ENCODE measurements around the gene ZIC1. TPM values are rescaled to one million over a fixed set of nuclear protein-coding genes. Genes with fewer than 3 reads are reported as not detected.

The ZIC1 gene
- total RNA-seq, 1 experiment from 2014 or later = not detected

- no peaks in the 10 kb centered on the region for H3K27me3 ChIP-seq (ENCODE audit: insufficient read depth, low read length)
- RAD21 ChIA-PET (ENCODE audit: low non-redundant PET in 1 of 2, low total read pairs in 2 of 2, uncharacterized antibody in 2 of 2, unreplicated experiment in 2 of 2) = no interaction called here
- BruUV-seq (replicated peaks) = no TSS peak
- H3K9me2 ChIP-seq (ENCODE audit: insufficient read depth) = no peaks in the 10 kb centered on the region
- TF ChIP-seq JUND (IDR thresholded peaks at IDR 0.05) (no peak), EGR1 (IDR thresholded peaks at IDR 0.05; ENCODE audit: low read depth) (no peak), POLR2AphosphoS5 (IDR thresholded peaks at IDR 0.05; ENCODE audit: low read depth, low read length) (no peak), ZFX (IDR thresholded peaks at IDR 0.05) (no peak), ATF3 (IDR thresholded peaks at IDR 0.05) (no peak), SRF (IDR thresholded peaks at IDR 0.05; ENCODE audit: low read depth) (no peak), CEBPB (IDR thresholded peaks at IDR 0.05; ENCODE audit: low read depth) (no peak), ZNF274 (IDR thresholded peaks at IDR 0.05; ENCODE audit: low read depth, low read length) (no peak), YY1 (IDR thresholded peaks at IDR 0.05; ENCODE audit: extremely low read depth, insufficient replicate concordance, low read depth, low read length) (no peak)
- no peaks in the 10 kb centered on the region for H3K9me3 ChIP-seq (ENCODE audit: control insufficient read depth in 1 of 2, insufficient read depth in 1 of 2, low read depth in 1 of 2, low read length in 2 of 2)
- intact Hi-C loops (cut with micrococcal nuclease) = no loop called here
- H3K36me3 ChIP-seq (ENCODE audit: control insufficient read depth in 1 of 2, insufficient read depth in 2 of 2, low read length in 2 of 2) = no peaks in the 10 kb centered on the region
- no peaks in the 10 kb centered on the region for H4K20me1 ChIP-seq (ENCODE audit: insufficient read depth)
- POLR2A ChIA-PET = no interaction called here
- H3K4me1 ChIP-seq (ENCODE audit: control insufficient read depth in 1 of 2, insufficient read depth in 2 of 2, low read length in 2 of 2) = 0 out of 4 replicates have a peak, but pooled peaks cover 0 to 3% of the 10 kb centered on the region in 2 experiments
- H3K4me2 ChIP-seq (ENCODE audit: low read length) = no peak overlapping the region
- no peak for DNase-seq (ENCODE audit: low read depth, low spot score)
- H3K4me3 ChIP-seq (replicated peaks in 1 of 2; ENCODE audit: low read depth in 1 of 2, low read length in 2 of 2) = no peak overlapping the region
- no peak overlapping the region for H3K27ac ChIP-seq (ENCODE audit: low read depth, low read length)
- H2AFZ ChIP-seq (ENCODE audit: low read depth, low read length, poor library complexity, severe bottlenecking) = no peak overlapping the region
- CTCF ChIA-PET = no interaction called here
- no peak overlapping the region for H3K9ac ChIP-seq (ENCODE audit: low read length)
- no peak for ATAC-seq
- H3K79me2 ChIP-seq (ENCODE audit: insufficient read depth, low read length) = no peaks in the 10 kb centered on the region
These were observed 11.8 kb upstream of the ZIC1 start for GRCh38 chr3:147397155-147397874.

Data from HCT116 (cell line).